GM18526 (cell line): Measurements from ENCODE around the gene MINAR1.

Experiments
- POLR2A ChIP-seq: IDR thresholded peaks from 3 replicates; pipeline ENCODE4 v1.6.1; 2011; ENCODE audit not compliant: insufficient read length; ENCODE audit errors: extremely low read depth

MINAR1 gene

DNA sequence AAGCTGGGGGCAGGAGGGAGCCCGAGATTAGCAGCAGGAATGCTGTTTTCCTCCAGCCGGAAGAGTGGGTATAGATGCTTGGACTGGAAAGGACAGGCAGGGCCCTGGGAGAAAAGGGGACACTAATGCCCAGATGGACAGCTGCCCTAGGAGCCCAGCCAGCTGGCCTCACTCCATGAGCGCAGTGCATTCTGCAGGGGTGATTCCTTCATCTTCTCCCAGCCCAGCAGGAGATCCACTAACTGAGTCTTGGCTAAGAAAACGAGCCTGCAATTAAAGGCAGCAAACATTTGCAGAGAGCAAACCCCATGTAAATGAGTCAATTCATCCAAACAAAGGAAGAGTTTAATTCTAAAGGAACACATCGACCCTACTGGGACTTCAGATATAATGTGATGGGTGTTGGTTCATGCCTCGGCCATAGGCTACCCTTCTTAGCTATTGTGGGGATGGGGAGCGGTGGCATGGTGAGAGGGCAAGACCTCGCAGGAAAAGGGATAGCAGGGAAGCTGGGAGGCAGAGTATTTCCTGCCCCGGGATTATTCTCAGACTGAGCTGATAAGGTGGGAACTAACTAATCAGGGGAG, 13.3 kb upstream of the MINAR1 start:
- no peak for TF ChIP-seq POLR2A

- TF ChIP-seq POLR2A: no peak
These were observed 6.4 kb upstream of the MINAR1 start for GRCh38 chr15:79425591-79426295.

- TF ChIP-seq POLR2A: no peak
These were observed 4.1 kb upstream of the MINAR1 start for GRCh38 chr15:79427781-79428598.

DNA sequence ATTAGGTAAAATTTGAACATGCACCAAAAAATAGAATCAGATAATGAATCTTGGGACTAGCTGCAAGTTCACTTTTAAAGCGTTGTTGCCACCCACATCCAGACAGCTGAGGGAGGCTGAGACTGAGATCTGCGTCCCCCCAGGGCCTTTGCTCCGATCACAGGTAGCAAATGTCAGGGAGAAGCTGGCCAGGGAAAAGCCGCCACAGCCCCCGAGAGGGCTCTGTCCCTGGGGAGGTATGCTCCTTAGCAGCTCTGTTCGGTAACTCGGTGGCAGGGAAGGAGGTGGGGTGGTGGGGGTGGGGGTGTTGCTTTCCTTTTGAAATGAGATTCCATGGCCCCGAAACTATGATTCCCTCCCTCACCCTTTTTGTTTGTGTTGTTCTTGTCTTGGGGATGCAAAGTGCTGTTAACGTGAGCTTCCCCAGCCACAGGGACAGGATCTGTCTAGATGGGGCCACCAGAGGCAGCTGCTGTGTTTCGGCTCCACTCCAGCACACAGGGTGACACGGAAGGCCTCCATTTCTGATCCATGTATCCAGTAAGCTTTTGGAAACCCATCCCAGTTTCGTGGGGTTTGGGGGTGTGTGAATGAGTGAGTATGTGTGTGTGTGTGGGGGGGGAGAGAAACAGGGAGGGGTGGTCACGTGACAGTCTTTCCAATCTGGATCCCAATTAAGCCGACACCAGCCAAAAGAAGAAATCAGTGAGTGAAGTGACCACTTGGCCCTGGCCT, 1.1 kb upstream of the MINAR1 start:
- TF ChIP-seq POLR2A: no peak

- no peak for TF ChIP-seq POLR2A
These were observed 474 bp downstream of the MINAR1 start for GRCh38 chr15:79432345-79433275.

DNA sequence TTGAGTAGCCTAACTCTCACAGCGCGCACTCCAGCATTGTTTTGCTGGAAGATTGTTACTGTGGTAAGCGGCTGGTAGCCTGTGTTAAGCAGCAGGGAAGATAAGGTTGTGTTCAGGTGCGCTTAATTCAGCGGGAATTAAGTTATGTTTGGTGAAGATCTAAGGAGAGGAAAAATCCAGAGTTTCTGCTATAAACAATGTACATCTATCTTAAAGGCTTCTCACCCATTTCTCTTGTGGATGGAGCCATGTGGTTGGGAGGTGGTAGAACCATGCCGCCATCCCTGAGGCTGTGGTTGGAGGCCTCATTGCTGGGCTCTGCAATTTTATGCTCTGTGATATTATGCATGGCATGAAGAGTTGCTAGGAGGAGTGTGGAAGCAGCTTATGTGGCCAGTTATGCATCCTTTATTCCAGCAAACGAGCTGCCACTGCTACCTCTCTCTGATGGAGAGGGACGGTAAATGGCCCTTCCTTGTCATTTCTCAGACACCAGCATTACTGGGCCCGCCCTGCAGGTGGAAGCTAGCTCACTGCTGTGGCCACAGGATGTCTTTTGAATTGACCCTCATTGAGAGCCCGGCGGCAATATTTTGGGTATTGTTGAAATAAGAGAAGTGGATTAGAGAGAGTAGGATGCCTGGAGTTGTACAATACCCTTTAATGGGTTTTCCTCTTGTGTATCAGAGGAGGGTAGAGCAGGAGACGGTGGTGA, 1.3 kb downstream of the MINAR1 start:
- TF ChIP-seq POLR2A: no peak

DNA sequence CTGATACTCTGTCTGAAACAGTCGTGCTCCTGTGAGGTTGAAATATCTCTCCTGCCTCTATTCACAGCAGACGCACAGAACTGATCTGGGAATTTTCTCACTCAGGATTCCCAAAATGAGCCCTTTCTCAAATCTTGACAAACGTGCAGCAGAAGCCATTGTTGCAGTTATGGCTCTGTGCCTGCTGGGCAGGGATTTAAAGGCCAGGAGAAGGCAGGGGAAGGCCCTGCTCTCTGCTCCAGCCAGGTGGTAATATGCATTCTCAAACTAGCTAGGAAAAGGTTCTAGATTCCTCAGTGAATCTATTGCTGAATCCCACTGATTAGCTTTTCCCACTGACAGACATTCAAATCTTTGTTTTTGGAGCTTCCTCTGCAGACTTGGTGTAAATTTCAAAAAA, 2.2 kb downstream of the MINAR1 start:
- no peak for TF ChIP-seq POLR2A

DNA sequence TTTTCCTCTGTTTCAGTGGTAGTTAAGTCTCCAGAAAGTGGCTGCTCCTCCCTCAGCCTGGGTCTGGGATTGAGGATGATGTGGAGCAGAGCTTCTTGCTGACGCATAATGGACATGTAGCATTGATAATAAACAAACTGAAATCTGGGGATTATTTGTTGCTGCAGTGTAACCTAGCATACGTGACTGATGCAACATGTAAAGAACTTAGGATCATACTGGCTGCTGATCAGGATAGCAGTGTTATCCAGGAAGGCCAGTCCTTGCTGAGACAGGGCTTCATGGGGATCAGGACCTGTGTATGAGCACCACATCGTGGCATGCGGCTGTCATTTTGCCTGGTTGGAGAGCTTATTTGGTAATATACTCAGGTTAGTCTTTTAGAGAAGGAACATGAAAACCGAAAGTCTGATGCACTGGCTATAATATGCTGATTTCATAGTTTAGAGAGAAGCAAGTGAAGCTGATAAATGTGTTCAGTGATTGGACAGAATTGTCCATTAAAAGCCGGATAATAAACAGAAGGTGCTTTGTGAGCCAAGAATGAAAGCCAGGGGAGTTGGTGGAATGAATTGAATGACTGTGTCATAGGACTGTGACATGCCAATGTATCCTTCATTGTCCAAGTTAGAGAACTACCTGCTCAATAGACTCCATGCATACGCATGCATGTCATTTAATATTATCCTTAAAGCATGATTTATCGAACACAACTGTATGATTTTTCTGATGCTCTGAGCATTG, 4.1 kb downstream of the MINAR1 start:
- no peak for TF ChIP-seq POLR2A

- no peak for TF ChIP-seq POLR2A
These were observed 5.3 kb downstream of the MINAR1 start for GRCh38 chr15:79437275-79438000.

- no peak for TF ChIP-seq POLR2A
These were observed 7.1 kb downstream of the MINAR1 start for GRCh38 chr15:79439236-79439635.

- no peak for TF ChIP-seq POLR2A
These were observed 8.3 kb downstream of the MINAR1 start for GRCh38 chr15:79440355-79440908.

DNA sequence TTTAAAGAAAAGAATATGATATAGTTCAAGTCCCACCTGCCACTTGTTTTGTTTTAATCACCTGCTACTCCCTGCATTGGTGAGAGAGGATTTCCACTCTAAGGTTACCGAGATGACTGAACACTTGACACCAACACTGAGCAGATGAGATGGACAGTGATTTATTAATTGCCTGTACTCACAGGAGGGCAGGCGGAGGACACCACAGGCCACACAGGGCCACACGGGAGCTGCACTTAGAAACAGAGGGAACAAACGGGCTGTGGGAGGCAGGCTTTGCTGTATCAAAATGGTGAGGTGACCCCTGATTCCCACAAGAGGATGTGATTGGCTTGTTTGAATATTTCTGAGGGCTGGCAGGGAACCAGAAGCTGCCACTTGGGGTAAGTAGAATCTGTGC, 10.8 kb downstream of the MINAR1 start:
- no peak for TF ChIP-seq POLR2A
